CD4-positive, alpha-beta T cell treated with Interleukin-4 for 4 hours (primary cell): ENCODE data around the gene SEC23IP.

Source experiments
- DNase-seq: peaks from one replicate; pipeline ENCODE4 v3.0.0-alpha.2; 2020

Gene SEC23IP

GRCh38 chr10:119942973-119943372 lies 50.4 kb downstream of the SEC23IP start:
- no peak for DNase-seq

- DNase-seq = no peak
These were observed 53.3 kb downstream of the SEC23IP start for GRCh38 chr10:119945805-119946204.

- DNase-seq = no peak
These were observed 54.8 kb downstream of the SEC23IP start for GRCh38 chr10:119947300-119947699.

- no peak for DNase-seq
These were observed 64.9 kb downstream of the SEC23IP start for GRCh38 chr10:119957451-119957850.

- DNase-seq = no peak
These were observed 70.3 kb downstream of the SEC23IP start for GRCh38 chr10:119962837-119963236.

- DNase-seq = no peak
These were observed 74.5 kb downstream of the SEC23IP start for GRCh38 chr10:119967066-119967465.

GRCh38 chr10:119969609-119970008 lies 77.1 kb downstream of the SEC23IP start:
- DNase-seq = no peak

- no peak for DNase-seq
These were observed 77.6 kb downstream of the SEC23IP start for GRCh38 chr10:119970107-119970506.

- DNase-seq = no peak
These were observed 78.4 kb downstream of the SEC23IP start for GRCh38 chr10:119970963-119971362.

- DNase-seq = no peak
These were observed 80.8 kb downstream of the SEC23IP start for GRCh38 chr10:119973281-119973680.

- no peak for DNase-seq
These were observed 83.9 kb downstream of the SEC23IP start for GRCh38 chr10:119976421-119976820.

GRCh38 chr10:119980956-119981750 lies 88.6 kb downstream of the SEC23IP start:
- no peak for DNase-seq

- no peak for DNase-seq
These were observed 89.3 kb downstream of the SEC23IP start for GRCh38 chr10:119981826-119982225.

- no peak for DNase-seq
These were observed 95.8 kb downstream of the SEC23IP start for GRCh38 chr10:119988333-119988732.

GRCh38 chr10:119989966-119990365 lies 97.4 kb downstream of the SEC23IP start:
- DNase-seq = no peak

- DNase-seq = no peak
These were observed 98.5 kb downstream of the SEC23IP start for GRCh38 chr10:119991066-119991465.

- no peak for DNase-seq
These were observed 99.3 kb downstream of the SEC23IP start for GRCh38 chr10:119991816-119992215.
